Heart left ventricle (tissue), 13 donors: ENCODE measurements around the gene CCNY.

Experiments used
- POLR2A ChIP-seq, 2 donors: fragments of 450-650 bp; IDR thresholded peaks; one replicate each; pipeline ENCODE4 v1.6.1; 2017; ENCODE audit warnings: antibody characterized with exemption in 2 of 2, mild to moderate bottlenecking in 2 of 2, moderate library complexity in 2 of 2
- TF ChIP-seq, protein P1 (sequence below), 12 donors: fragments of 200-600 bp; sonication (generic) in 4 of 12; IDR thresholded peaks; one replicate each; pipeline versions ENCODE4 v1.5.0 to v1.8.0; 2018 to 2022; ENCODE audit warnings: antibody characterized with exemption in 12 of 12, mild to moderate bottlenecking in 5 of 12
- donor health status: ischemic (EF 13 %, LVEDD 7.1; RV severe dilation, severe dysfunction).
- donor health status: DM: no; HTN: yes; CAD: no.
- donor health status: DM: no; HTN: no; CAD: no.
- donor health status: ischemic (EF 25% LVEDD 6.9; RV normal size, moderate dysfunction).
- donor health status: ischemic (EF 25% LVEDD 5.7; RV mildly dilated, moderate dysfunction).
- donor health status: ischemic (EF 35%, LVEDD 5.7; RV mildly dilated, moderate dysfunction).
- donor health status: nonischemic (EF 11% LVEDD 7.7; RV severe dilation, severe dysfunction).
- donor health status: DM: yes; HTN: yes; CAD: no.
- donor health status: PGD.
- donor health status: ischemic (EF 29% LVEDD 5.4; RV normal size, mild dysfunction).
- donor health status: nonischemic (EF 23%, LVEDD 6.1; RV moderate dilation, normal function).

DNA sequence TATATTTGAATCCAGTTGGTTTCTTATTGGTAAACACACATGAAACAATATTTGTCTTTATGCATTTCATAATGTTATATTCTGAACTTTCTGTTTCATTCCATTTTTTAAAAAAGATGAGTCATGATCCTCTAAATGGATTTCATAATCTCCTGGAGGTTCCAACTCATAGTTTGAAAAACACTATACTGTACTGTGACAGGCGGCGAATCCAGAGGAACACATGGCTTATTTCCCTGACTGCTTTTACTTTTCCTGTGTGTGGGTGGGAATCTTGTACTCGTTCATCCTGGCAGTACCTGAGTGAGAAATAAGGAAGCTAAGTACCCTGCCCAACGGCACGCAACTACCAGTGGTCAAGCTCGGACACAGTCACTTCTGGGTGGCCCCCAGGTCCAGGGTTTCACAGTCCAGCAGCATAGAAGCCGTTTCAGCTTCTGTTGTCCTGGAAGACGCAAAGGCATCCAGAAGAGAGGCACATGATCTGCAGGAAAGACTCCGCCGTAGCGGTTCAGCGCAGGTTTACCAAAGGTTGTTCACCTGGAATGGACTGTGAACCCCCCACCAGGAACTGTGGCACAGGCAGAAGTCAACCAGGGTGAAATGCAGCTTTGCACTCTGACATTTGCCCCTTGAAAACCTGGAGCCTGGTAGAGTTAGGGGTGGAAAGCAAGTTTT lies 117.7 kb downstream of the CCNY start:
- TF ChIP-seq, protein P1, sequence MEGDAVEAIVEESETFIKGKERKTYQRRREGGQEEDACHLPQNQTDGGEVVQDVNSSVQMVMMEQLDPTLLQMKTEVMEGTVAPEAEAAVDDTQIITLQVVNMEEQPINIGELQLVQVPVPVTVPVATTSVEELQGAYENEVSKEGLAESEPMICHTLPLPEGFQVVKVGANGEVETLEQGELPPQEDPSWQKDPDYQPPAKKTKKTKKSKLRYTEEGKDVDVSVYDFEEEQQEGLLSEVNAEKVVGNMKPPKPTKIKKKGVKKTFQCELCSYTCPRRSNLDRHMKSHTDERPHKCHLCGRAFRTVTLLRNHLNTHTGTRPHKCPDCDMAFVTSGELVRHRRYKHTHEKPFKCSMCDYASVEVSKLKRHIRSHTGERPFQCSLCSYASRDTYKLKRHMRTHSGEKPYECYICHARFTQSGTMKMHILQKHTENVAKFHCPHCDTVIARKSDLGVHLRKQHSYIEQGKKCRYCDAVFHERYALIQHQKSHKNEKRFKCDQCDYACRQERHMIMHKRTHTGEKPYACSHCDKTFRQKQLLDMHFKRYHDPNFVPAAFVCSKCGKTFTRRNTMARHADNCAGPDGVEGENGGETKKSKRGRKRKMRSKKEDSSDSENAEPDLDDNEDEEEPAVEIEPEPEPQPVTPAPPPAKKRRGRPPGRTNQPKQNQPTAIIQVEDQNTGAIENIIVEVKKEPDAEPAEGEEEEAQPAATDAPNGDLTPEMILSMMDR (IDR thresholded peaks at IDR 0.05): no peak
- TF ChIP-seq POLR2A (IDR thresholded peaks at IDR 0.05): no peak
